ENCODE measurements around the gene TNS2.
A peak's percentile ranks its signal among the peaks of the same experiment; 100 is the strongest.

The TNS2 gene

DNA sequence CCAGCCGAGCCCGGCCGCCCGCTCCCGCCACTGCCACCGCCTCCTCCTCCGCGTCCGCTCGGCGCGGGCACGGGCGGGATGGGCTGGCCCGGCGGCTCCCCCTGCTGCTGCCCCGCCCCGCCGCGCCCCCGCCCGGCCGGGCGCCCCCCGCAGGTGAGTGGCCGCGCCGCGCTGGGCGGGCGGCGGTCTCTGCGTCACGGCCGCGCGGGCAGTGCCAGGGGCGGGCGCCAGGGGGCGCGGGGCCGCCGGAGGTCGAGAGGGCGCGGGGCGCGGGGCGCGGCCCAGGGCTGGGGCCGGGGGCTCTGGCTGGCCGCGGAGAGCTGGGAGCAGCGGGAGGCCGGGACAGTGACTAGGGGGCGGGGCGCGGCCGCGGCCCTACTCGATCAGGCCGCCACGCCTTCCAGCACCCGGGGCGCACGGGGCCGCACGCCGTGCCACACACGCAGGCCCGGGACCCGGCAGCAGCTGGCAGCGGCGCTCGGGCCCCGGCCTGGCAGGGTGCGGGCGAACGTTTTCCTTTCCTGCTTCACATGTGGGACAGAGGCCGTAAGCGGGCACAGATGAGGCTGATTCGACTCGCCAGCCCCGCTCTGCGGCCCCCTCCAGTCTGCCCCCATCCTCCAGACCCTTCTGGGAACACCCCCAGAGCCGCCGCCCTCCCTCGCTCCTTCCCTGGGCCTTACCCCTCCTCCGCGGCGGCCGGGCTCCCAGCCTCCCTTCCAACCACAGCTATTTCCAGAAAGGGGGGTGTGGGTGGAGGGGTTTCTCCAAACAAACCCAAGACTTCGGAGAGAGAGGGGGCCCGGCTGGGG is 2.4 kb upstream of the TNS2 start (continued):
- peak; percentile 75 for TF ChIP-seq KLF1 (tag by site-specific recombination; IDR thresholded peaks at IDR 0.05)
- TF ChIP-seq, protein P1, sequence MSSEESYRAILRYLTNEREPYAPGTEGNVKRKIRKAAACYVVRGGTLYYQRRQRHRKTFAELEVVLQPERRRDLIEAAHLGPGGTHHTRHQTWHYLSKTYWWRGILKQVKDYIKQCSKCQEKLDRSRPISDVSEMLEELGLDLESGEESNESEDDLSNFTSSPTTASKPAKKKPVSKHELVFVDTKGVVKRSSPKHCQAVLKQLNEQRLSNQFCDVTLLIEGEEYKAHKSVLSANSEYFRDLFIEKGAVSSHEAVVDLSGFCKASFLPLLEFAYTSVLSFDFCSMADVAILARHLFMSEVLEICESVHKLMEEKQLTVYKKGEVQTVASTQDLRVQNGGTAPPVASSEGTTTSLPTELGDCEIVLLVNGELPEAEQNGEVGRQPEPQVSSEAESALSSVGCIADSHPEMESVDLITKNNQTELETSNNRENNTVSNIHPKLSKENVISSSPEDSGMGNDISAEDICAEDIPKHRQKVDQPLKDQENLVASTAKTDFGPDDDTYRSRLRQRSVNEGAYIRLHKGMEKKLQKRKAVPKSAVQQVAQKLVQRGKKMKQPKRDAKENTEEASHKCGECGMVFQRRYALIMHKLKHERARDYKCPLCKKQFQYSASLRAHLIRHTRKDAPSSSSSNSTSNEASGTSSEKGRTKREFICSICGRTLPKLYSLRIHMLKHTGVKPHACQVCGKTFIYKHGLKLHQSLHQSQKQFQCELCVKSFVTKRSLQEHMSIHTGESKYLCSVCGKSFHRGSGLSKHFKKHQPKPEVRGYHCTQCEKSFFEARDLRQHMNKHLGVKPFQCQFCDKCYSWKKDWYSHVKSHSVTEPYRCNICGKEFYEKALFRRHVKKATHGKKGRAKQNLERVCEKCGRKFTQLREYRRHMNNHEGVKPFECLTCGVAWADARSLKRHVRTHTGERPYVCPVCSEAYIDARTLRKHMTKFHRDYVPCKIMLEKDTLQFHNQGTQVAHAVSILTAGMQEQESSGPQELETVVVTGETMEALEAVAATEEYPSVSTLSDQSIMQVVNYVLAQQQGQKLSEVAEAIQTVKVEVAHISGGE (tag by site-specific recombination; conservative IDR thresholded peaks at IDR 0.05; ENCODE audit: low read depth): no peak
- peak; percentile 51 for TF ChIP-seq SP3 (tag by site-specific recombination; IDR thresholded peaks at IDR 0.05)
- TF ChIP-seq ZNF433 (tag by site-specific recombination; IDR thresholded peaks at IDR 0.05; ENCODE audit: low read depth): no peak
- no peak for TF ChIP-seq ZNF362 (tag by site-specific recombination; IDR thresholded peaks at IDR 0.05)
- TF ChIP-seq ZNF274 (IDR thresholded peaks at IDR 0.05; ENCODE audit: low read length): no peak
- TF ChIP-seq ZNF274 (tag by site-specific recombination; IDR thresholded peaks at IDR 0.05; ENCODE audit: borderline replicate concordance): no peak
- TF ChIP-seq, protein P2, sequence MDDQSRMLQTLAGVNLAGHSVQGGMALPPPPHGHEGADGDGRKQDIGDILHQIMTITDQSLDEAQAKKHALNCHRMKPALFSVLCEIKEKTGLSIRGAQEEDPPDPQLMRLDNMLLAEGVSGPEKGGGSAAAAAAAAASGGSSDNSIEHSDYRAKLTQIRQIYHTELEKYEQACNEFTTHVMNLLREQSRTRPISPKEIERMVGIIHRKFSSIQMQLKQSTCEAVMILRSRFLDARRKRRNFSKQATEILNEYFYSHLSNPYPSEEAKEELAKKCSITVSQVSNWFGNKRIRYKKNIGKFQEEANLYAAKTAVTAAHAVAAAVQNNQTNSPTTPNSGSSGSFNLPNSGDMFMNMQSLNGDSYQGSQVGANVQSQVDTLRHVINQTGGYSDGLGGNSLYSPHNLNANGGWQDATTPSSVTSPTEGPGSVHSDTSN (CRISPR knock-in tag; IDR thresholded peaks at IDR 0.05): no peak
- no peak for TF ChIP-seq ZNF350 (tag by site-specific recombination; IDR thresholded peaks at IDR 0.05)
- TF ChIP-seq, protein P3, sequence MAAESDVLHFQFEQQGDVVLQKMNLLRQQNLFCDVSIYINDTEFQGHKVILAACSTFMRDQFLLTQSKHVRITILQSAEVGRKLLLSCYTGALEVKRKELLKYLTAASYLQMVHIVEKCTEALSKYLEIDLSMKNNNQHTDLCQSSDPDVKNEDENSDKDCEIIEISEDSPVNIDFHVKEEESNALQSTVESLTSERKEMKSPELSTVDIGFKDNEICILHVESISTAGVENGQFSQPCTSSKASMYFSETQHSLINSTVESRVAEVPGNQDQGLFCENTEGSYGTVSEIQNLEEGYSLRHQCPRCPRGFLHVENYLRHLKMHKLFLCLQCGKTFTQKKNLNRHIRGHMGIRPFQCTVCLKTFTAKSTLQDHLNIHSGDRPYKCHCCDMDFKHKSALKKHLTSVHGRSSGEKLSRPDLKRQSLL (tag by site-specific recombination; IDR thresholded peaks at IDR 0.05): no peak
- TF ChIP-seq ZNF398 (tag by site-specific recombination; IDR thresholded peaks at IDR 0.05): peak; percentile 81
- TF ChIP-seq ZBTB1 (tag by site-specific recombination; IDR thresholded peaks at IDR 0.05): no peak
- no peak for TF ChIP-seq ZNF747 (tag by site-specific recombination; IDR thresholded peaks at IDR 0.05)
- no peak for TF ChIP-seq ZNF658 (tag by site-specific recombination; IDR thresholded peaks at IDR 0.05)
- TF ChIP-seq ZNF37A (tag by site-specific recombination; IDR thresholded peaks at IDR 0.05): no peak
- no peak for TF ChIP-seq KLF16 (tag by site-specific recombination; IDR thresholded peaks at IDR 0.05)
- TF ChIP-seq ZNF521 (tag by site-specific recombination; IDR thresholded peaks at IDR 0.05): no peak
- TF ChIP-seq ZNF837 (tag by site-specific recombination; IDR thresholded peaks at IDR 0.05): no peak
- TF ChIP-seq ZNF701 (tag by site-specific recombination; IDR thresholded peaks at IDR 0.05): no peak
- TF ChIP-seq ZNF529 (tag by site-specific recombination; IDR thresholded peaks at IDR 0.05; ENCODE audit: insufficient replicate concordance): no peak
- no peak for TF ChIP-seq ZNF112 (tag by site-specific recombination; IDR thresholded peaks at IDR 0.05)
- no peak for TF ChIP-seq ZNF24 (tag by site-specific recombination; IDR thresholded peaks at IDR 0.05)
- no peak for TF ChIP-seq ZNF335 (tag by site-specific recombination; conservative IDR thresholded peaks at IDR 0.05)
- no peak for TF ChIP-seq ZNF266 (tag by site-specific recombination; IDR thresholded peaks at IDR 0.05; ENCODE audit: low read depth)
- TF ChIP-seq ZNF138 (tag by site-specific recombination; IDR thresholded peaks at IDR 0.05; ENCODE audit: borderline replicate concordance): no peak
- TF ChIP-seq ZNF501 (tag by site-specific recombination; IDR thresholded peaks at IDR 0.05): no peak
- TF ChIP-seq PRDM6 (tag by site-specific recombination; IDR thresholded peaks at IDR 0.05): no peak
- no peak for TF ChIP-seq ZNF580 (tag by site-specific recombination; IDR thresholded peaks at IDR 0.05)
